Measurements from ENCODE around the gene RAB8B. TPM values are rescaled to one million over a fixed set of nuclear protein-coding genes. Genes with fewer than 3 reads are reported as not detected.
"Not testable (repeated sequence)": the region's sequence is repeated elsewhere in the genome, so short reads cannot be mapped to it uniquely, and the experiment has no call there.

RAB8B gene
- total RNA-seq, 1 donor from 2014 or later: 21.5 TPM

DNA sequence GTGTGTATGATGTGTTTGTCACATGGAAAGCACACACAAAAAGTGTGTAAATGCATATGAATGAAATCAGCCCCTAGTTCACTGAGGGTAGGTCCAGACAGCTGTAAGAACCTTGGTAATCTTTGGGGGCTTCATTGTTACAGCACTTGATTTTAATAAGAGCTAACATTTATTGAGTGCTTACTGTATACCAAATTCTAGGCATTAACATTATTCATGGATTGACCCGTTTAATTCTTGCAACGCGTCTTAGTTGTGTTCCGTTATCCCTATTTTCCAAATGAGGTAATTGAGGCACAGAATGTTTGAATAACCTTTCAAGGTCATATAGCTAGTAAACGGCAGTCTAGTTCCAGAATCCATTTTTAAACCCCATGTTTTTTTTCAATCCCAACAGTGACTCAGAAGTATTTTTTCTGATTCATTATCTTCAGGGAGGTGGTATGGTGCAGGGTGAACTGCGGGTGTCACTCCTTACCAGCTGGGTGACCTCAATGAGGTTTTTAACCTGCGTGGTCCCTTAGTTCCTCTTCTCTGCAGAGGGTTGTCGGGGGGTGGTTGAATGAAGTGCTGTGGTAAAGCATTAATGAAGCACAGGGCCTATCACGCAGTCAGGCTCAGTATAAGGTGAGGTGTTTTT, 14.2 kb downstream of the RAB8B start:
- Histone ChIP-seq H3K36me3 (ENCODE audit: control insufficient read depth, insufficient read depth, low read length) (no peaks in the 10 kb centered on the region), H3K4me3 (ENCODE audit: low read depth, low read length) (no peak overlapping the region), H3K27me3 (ENCODE audit: control insufficient read depth, insufficient read depth, low read length) (no peaks in the 10 kb centered on the region)
- TF ChIP-seq, protein P1, sequence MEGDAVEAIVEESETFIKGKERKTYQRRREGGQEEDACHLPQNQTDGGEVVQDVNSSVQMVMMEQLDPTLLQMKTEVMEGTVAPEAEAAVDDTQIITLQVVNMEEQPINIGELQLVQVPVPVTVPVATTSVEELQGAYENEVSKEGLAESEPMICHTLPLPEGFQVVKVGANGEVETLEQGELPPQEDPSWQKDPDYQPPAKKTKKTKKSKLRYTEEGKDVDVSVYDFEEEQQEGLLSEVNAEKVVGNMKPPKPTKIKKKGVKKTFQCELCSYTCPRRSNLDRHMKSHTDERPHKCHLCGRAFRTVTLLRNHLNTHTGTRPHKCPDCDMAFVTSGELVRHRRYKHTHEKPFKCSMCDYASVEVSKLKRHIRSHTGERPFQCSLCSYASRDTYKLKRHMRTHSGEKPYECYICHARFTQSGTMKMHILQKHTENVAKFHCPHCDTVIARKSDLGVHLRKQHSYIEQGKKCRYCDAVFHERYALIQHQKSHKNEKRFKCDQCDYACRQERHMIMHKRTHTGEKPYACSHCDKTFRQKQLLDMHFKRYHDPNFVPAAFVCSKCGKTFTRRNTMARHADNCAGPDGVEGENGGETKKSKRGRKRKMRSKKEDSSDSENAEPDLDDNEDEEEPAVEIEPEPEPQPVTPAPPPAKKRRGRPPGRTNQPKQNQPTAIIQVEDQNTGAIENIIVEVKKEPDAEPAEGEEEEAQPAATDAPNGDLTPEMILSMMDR (IDR thresholded peaks at IDR 0.05; ENCODE audit: insufficient read depth, low read length, poor library complexity, severe bottlenecking): no peak
- no peak for DNase-seq (ENCODE audit: low read depth)

DNA sequence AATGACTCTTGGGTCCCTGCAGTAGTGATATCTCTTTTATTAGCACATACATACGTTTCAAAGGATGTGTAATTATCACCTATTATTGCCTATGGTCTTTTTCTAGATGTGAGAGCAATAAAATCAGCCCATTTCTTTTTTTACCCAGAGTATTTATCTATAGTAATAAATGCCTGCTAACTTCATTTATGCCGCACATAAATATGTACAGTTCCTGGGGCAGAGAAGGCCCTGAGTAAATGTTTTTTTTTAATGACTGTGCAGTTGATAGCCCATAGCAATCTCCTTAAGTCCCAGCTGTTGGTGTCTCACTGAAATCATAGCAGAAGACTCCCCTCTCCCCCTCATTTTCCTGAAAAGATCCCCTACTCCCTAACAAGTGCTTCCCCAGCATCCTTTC, 16.7 kb downstream of the RAB8B start:
- TF ChIP-seq, protein P1 (IDR thresholded peaks at IDR 0.05; ENCODE audit: insufficient read depth, low read length, poor library complexity, severe bottlenecking): no peak
- H3K4me3 ChIP-seq (ENCODE audit: low read depth, low read length): no peak overlapping the region
- DNase-seq (ENCODE audit: low read depth): no peak
- no peaks in the 10 kb centered on the region for H3K27me3 ChIP-seq (ENCODE audit: control insufficient read depth, insufficient read depth, low read length)
- H3K36me3 ChIP-seq (ENCODE audit: control insufficient read depth, insufficient read depth, low read length): no peaks in the 10 kb centered on the region

DNA sequence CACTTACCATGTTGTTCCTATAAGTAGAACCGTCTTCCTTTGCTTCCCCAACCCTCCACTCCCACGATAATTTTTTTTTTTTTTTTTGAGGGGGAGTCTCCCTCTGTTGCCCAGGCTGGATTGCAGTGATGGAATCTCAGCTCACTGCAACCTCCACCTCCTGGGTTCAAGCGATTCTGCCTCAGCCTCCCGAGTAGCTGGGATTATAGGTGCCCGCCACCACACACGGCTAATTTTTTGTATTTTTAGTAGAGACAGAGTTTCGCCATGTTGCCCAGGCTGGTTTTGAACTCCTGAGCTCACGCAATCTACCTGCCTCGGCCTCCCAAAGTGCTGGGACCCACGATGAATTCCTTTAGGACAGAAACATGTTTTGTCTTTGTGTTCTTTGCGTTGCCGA, 19.4 kb downstream of the RAB8B start:
- not testable (repeated sequence) for H3K27me3 ChIP-seq (ENCODE audit: control insufficient read depth, insufficient read depth, low read length); DNase-seq (ENCODE audit: low read depth); H3K36me3 ChIP-seq (ENCODE audit: control insufficient read depth, insufficient read depth, low read length); H3K4me3 ChIP-seq (ENCODE audit: low read depth, low read length)

DNA sequence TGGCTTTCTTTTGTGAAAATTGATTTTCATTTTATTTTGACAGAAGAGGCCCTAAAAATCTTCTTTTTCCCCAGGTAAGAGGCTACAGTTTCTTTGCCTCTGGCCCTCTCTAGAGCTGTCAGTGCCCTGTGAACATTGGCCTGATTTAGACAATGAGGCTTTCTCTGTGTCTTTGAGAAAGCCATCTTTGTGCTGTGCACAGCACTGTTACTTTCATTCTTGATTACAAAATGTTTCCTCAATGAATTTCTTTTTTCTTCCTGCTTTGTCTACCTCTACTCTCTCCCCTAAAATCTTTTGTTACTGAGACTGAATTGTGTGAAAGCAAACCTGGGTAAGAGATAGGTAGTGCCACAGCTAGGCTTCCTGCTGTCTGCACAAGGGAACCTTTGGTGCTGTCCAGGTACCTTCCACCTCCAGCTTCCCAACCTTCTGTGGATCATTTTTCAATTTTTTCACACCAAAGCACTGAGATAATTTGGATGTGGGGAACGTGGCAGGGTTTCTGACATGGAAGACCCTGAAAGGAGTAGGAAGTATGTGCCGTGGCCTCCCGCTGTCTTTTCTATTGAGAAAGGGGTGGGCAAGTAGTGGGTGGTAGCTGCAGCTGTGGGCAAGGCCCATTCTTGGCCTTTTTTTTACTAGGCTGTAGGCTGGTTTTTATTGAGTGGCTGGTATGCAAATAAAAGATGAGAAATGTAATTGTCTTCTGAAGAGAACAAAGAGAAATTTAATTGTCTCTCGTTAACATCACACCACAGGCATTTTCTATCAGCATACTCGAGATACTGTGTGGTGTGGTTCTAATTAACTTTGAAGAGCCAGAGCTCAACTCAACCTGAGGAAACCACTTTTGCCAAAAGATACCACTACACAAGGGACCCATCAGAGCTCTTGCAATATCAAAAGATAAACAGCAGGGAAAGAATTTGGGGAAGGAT, 21.0 kb downstream of the RAB8B start:
- DNase-seq (ENCODE audit: low read depth): no peak
- Histone ChIP-seq H3K27me3 (ENCODE audit: control insufficient read depth, insufficient read depth, low read length) (no peaks in the 10 kb centered on the region), H3K36me3 (ENCODE audit: control insufficient read depth, insufficient read depth, low read length) (no peaks in the 10 kb centered on the region), H3K4me3 (ENCODE audit: low read depth, low read length) (no peak overlapping the region)
- TF ChIP-seq, protein P1 (IDR thresholded peaks at IDR 0.05; ENCODE audit: insufficient read depth, low read length, poor library complexity, severe bottlenecking): no peak

DNA sequence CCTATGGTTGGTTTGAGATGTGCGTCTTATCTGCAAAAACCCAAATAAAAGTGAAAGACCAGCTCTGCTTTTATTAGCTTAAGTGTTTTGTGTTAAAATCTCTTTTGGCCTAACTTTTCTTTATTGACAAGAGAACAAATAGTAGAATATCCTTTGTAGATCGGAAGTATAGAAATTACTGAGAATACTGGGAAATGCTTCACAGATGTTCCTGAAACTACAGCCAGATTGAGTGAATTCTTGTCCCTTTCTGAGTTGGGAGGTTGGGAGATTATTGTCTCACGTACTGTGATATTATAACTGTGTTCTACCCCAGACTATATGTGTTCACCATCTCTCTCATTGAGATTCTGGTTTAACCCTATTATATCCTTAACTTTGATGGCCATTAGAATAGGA, 21.7 kb downstream of the RAB8B start:
- no peak for DNase-seq (ENCODE audit: low read depth)
- Histone ChIP-seq H3K27me3 (ENCODE audit: control insufficient read depth, insufficient read depth, low read length) (no peaks in the 10 kb centered on the region), H3K36me3 (ENCODE audit: control insufficient read depth, insufficient read depth, low read length) (no peaks in the 10 kb centered on the region), H3K4me3 (ENCODE audit: low read depth, low read length) (no peak overlapping the region)
- TF ChIP-seq, protein P1 (IDR thresholded peaks at IDR 0.05; ENCODE audit: insufficient read depth, low read length, poor library complexity, severe bottlenecking): no peak

DNA sequence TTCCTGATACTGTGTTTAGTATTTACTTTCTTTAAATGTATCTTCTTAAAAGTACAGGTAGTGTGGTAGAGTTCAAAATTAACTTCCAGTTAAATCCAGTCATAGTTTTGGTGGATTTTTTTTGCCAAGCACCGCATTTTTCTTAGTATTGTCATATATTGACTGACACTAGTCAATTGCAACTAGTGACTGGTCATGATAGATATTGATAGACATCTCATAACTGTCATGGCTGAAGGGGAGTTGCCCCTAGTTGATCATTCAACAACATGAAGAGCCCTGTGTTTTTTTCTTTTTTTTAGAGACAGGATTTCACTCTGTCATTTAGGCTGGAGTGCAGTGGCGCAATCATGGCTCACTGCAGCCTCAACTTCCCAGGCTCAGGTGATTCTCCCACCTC, 22.1 kb downstream of the RAB8B start:
- H3K36me3 ChIP-seq (ENCODE audit: control insufficient read depth, insufficient read depth, low read length): no peaks in the 10 kb centered on the region
- no peaks in the 10 kb centered on the region for H3K27me3 ChIP-seq (ENCODE audit: control insufficient read depth, insufficient read depth, low read length)
- no peak overlapping the region for H3K4me3 ChIP-seq (ENCODE audit: low read depth, low read length)
- TF ChIP-seq, protein P1 (IDR thresholded peaks at IDR 0.05; ENCODE audit: insufficient read depth, low read length, poor library complexity, severe bottlenecking): no peak
- no peak for DNase-seq (ENCODE audit: low read depth)

Data from kidney epithelial cell (primary cell).